C4-2B (cell line): Measurements from ENCODE around the gene SLC12A1.

Experiments used
- ZFX ChIP-seq: fragments of 450-650 bp; IDR thresholded peaks from 2 replicates; pipeline ENCODE4 v1.6.1; 2017
- TF ChIP-seq, protein P1 (sequence below): fragments of 450-650 bp; conservative IDR thresholded peaks from 2 replicates; pipeline ENCODE4 v1.5.1; 2017; ENCODE audit warnings: mild to moderate bottlenecking

DNA sequence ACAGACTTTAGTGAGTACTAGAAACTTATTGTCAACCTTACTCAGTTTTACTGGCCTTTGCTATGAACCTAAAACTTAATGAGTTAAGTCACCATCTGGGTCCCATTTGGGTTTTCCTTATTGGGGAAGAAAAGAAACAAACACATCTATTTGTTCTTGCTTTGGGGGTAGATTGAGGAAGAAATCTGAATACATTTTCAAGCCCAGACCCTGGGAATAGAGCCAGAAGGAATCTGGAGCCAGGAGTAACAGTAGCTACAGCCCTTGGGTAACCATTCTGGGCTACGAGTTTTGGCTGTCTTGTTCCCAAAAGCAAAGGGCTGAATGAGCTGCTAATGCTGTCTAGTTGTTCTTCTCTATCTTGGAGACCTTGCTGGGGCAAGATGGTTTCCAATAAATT lies 16.5 kb downstream of the SLC12A1 start:
- TF ChIP-seq, protein P1, sequence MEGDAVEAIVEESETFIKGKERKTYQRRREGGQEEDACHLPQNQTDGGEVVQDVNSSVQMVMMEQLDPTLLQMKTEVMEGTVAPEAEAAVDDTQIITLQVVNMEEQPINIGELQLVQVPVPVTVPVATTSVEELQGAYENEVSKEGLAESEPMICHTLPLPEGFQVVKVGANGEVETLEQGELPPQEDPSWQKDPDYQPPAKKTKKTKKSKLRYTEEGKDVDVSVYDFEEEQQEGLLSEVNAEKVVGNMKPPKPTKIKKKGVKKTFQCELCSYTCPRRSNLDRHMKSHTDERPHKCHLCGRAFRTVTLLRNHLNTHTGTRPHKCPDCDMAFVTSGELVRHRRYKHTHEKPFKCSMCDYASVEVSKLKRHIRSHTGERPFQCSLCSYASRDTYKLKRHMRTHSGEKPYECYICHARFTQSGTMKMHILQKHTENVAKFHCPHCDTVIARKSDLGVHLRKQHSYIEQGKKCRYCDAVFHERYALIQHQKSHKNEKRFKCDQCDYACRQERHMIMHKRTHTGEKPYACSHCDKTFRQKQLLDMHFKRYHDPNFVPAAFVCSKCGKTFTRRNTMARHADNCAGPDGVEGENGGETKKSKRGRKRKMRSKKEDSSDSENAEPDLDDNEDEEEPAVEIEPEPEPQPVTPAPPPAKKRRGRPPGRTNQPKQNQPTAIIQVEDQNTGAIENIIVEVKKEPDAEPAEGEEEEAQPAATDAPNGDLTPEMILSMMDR: no peak
- no peak for TF ChIP-seq ZFX
